ENCODE measurements around the gene LTBP1. TPM values are rescaled to one million over a fixed set of nuclear protein-coding genes. Genes with fewer than 3 reads are reported as not detected.

The LTBP1 gene
- total and polyA plus RNA-seq, 2 of the 13 experiments (the other 11 are each of a cell fraction or from before 2014, with no cell fraction given): 0.12 to 0.22 TPM

DNA sequence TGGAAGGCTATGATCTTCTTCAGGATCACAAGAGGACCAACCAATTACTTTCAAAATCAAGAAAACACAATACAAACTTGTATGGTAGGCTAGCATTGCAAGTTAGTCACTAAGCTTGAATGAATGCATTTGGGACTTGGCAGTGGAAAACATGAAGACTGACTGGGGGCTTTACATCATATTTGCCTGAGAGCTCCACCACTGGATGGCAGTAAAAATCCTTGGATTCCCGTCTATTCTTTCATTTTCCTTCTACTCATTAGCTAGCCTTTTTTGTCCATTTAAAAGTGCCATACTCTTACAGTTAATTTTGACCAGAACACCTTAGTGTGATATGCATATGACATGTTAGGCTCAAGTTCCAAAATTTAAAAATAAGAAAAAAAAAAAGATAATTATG is 466.2 kb downstream of the LTBP1 start (continued):
- TF ChIP-seq CTCF (CRISPR knock-in tag; IDR thresholded peaks at IDR 0.05): peak; percentile 48
- TF ChIP-seq STAG1 (CRISPR knock-in tag; IDR thresholded peaks at IDR 0.05): peak; percentile 46

DNA sequence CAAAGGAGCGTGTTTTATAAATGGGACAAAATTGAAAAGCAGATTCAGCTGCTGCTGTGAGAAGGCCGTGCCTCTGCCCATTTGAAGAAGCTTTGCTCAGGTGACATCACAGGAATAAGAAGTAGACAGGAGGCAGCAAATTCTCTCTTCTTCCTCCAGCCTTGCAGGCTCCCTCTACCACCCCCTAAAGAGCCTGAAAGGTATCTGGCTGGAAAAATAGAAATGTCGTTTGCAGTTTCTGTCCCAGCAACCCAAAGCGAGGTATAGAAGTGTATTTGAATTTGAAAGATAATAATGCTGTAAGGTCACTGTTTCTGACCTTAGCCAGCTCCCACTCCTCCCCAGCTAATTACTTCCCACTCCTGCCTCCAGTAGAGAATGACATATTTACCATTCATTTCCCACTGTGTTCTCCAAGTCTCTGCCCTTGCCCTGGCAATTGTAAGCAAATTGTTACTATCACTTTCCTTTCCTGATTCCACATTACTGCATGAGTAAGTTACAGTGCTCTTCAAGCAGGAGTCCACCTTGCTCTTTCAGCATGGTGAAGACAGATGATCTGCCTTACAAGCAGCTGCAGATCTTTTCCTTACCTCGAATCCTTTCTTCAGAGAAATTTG is 472.9 kb downstream of the LTBP1 start:
- Histone ChIP-seq H3K27me3 (ENCODE audit: control insufficient read depth in 1 of 2, insufficient read depth in 2 of 2, low read length in 2 of 2) (peaks cover 0 to 19% of the 10 kb centered on the region in 2 experiments; a peak in 2 of 5 replicates), H3K9me3 (ENCODE audit: low read length) (no peaks in the 10 kb centered on the region), H3K4me1 (ENCODE audit: insufficient read depth, low read length) (no peaks in the 10 kb centered on the region), H2AFZ (ENCODE audit: low read length) (no peak overlapping the region), H3K9ac (ENCODE audit: insufficient read depth, low read depth, low read length) (no peak overlapping the region), H3K36me3 (replicated peaks in 1 of 2; ENCODE audit: control insufficient read depth in 1 of 2, insufficient read depth in 2 of 2, low read length in 2 of 2) (no peaks in the 10 kb centered on the region), H3K27ac (ENCODE audit: extremely low read length, insufficient read depth, low read length) (no peak overlapping the region), H3K4me3 (replicated peaks in 1 of 3; ENCODE audit: insufficient read depth in 1 of 3, low read depth in 2 of 3, low read length in 3 of 3) (no peak overlapping the region), H3K4me2 (ENCODE audit: low read depth, low read length) (no peak overlapping the region), H3K79me2 (ENCODE audit: insufficient read depth, low read length) (no peaks in the 10 kb centered on the region), H4K20me1 (ENCODE audit: insufficient read depth, low read length) (no peaks in the 10 kb centered on the region)
- no peak for FAIRE-seq
- intact Hi-C loops (cut with micrococcal nuclease; ENCODE audit: unreplicated experiment) (no loop called here), in situ Hi-C loops (cut with HindIII; ENCODE audit: extremely low pct_ligation_motif_present, low pct_unique_long_range_greater_than_20kb) (no loop called here)
- POLR2A ChIA-PET: no interaction called here
- BruUV-seq (replicated peaks): no TSS peak
- ATAC-seq: no peak
- no peak for DNase-seq (ENCODE audit: low spot score)
- CTCF ChIA-PET (ENCODE audit: low intra/inter-chr PET ratio, low total read pairs): no interaction called here
- WGBS (ENCODE audit: low lambda C conversion rate): 0% methylated on average over 5 of the region's 5 CpGs
- TF ChIP-seq REST (IDR thresholded peaks at IDR 0.05; ENCODE audit: borderline replicate concordance in 1 of 2, low read depth in 1 of 2, low read length in 2 of 2) (no peak), RFXANK (CRISPR knock-in tag; IDR thresholded peaks at IDR 0.05) (no peak), SP140L (CRISPR knock-in tag; IDR thresholded peaks at IDR 0.05; ENCODE audit: borderline replicate concordance) (no peak), PHF8 (CRISPR knock-in tag; IDR thresholded peaks at IDR 0.05) (no peak), E2F1 (CRISPR knock-in tag; IDR thresholded peaks at IDR 0.05) (no peak), NFE2L1 (CRISPR knock-in tag; IDR thresholded peaks at IDR 0.05; ENCODE audit: borderline replicate concordance) (no peak), ZBTB10 (CRISPR knock-in tag; IDR thresholded peaks at IDR 0.05; ENCODE audit: borderline replicate concordance) (no peak), MXI1 (IDR thresholded peaks at IDR 0.05; ENCODE audit: borderline replicate concordance, low read depth, low read length) (no peak), ZNF335 (CRISPR knock-in tag; IDR thresholded peaks at IDR 0.05) (no peak)
- TF ChIP-seq, protein P1, sequence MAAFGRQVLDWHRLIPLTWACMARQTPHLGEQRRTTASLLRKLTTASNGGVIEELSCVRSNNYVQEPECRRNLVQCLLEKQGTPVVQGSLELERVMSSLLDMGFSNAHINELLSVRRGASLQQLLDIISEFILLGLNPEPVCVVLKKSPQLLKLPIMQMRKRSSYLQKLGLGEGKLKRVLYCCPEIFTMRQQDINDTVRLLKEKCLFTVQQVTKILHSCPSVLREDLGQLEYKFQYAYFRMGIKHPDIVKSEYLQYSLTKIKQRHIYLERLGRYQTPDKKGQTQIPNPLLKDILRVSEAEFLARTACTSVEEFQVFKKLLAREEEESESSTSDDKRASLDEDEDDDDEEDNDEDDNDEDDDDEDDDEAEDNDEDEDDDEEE (CRISPR knock-in tag; IDR thresholded peaks at IDR 0.05): no peak

Data from HepG2 (cell line).